ENCODE data around the gene POLD3. TPM values are rescaled to one million over a fixed set of nuclear protein-coding genes. Genes with fewer than 3 reads are reported as not detected.

The POLD3 gene
- total RNA-seq, 1 experiment from 2014 or later = 76.5 TPM

- ChIA-PET POLR2A (ENCODE audit: low non-redundant PET) (no interaction called here), CTCF (interaction anchor here (0.6 kb wide), 1 partner anchor 291 kb away, joined by 3 read pairs; no protein-coding TSS in a partner anchor)
- H3K9me3 ChIP-seq (ENCODE audit: low read depth, low read length, poor library complexity, severe bottlenecking) = no peaks in the 10 kb centered on the region
- H3K4me1 ChIP-seq (ENCODE audit: insufficient read depth, low read length, poor library complexity, severe bottlenecking) = peaks cover 4% of the 10 kb centered on the region
- BruUV-seq (replicated peaks) = no TSS peak
- TF ChIP-seq, protein P1, sequence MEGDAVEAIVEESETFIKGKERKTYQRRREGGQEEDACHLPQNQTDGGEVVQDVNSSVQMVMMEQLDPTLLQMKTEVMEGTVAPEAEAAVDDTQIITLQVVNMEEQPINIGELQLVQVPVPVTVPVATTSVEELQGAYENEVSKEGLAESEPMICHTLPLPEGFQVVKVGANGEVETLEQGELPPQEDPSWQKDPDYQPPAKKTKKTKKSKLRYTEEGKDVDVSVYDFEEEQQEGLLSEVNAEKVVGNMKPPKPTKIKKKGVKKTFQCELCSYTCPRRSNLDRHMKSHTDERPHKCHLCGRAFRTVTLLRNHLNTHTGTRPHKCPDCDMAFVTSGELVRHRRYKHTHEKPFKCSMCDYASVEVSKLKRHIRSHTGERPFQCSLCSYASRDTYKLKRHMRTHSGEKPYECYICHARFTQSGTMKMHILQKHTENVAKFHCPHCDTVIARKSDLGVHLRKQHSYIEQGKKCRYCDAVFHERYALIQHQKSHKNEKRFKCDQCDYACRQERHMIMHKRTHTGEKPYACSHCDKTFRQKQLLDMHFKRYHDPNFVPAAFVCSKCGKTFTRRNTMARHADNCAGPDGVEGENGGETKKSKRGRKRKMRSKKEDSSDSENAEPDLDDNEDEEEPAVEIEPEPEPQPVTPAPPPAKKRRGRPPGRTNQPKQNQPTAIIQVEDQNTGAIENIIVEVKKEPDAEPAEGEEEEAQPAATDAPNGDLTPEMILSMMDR (conservative IDR thresholded peaks at IDR 0.05; ENCODE audit: low read depth, low read length) = no peak
- TF ChIP-seq EZH2 (IDR thresholded peaks at IDR 0.05; ENCODE audit: borderline replicate concordance, low read depth, low read length, poor library complexity, severe bottlenecking) = no peak
- no peaks in the 10 kb centered on the region for H3K36me3 ChIP-seq (ENCODE audit: insufficient read depth, low read length, poor library complexity, severe bottlenecking)
- no peak overlapping the region for H3K27ac ChIP-seq (ENCODE audit: low read depth, low read length, poor library complexity, severe bottlenecking)
- no peaks in the 10 kb centered on the region for H3K27me3 ChIP-seq (replicated peaks; ENCODE audit: insufficient read depth, low read depth, low read length, poor library complexity)
- no peak for DNase-seq (ENCODE audit: low spot score)
- no peak overlapping the region for H3K4me3 ChIP-seq (ENCODE audit: low read depth, low read length, poor library complexity, severe bottlenecking)
- intact Hi-C loops (cut with micrococcal nuclease; ENCODE audit: unreplicated experiment) = no loop called here
Observed at GRCh38 chr11:74678041-74678440, 85.7 kb downstream of the POLD3 start.

DNA sequence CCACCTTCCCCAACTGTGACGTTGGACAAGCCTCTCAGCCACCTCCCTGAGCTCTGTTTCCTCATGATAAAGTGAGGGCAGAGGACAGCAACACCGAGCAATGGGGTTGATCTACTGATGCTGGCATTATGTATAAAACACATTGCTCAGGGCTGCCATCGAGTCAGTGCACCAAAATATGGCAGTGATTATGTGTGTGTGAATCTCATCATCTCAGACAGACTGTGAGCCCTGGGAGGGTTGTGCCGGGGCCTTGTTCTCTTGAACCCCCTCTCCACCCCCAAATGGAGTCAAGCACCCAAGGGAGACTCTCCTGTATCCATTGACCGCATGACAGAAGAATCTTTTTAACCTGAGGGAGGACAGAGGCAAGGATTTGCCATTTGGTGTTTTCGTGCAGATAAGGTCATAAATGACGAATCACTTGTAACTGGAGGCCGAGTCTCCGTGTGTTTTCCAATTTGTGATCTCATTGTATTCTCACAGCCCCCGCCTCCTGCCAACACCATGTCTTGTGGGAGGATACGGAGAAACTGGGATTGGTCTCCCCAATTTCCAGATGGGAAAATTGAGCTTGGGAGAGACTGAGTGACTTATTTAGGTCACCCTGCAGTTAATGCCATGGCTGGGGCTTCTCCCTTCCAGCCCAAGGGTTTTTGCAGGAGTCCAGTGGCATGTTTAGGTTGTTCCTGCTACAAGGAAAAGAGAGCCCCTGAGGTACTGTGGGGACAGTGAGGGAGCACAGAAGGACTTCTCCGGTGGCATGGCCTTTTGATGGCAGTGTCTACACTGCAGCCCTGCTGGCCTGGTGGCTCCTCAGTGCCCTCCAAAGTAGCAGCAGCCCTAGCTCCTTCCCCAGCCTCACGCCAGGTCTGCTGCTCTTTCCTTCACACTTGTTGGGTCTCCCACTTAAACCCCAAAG lies 86.5 kb downstream of the POLD3 start:
- no TSS peak for BruUV-seq (replicated peaks)
- TF ChIP-seq EZH2 (IDR thresholded peaks at IDR 0.05; ENCODE audit: borderline replicate concordance, low read depth, low read length, poor library complexity, severe bottlenecking) = no peak
- TF ChIP-seq, protein P1 (conservative IDR thresholded peaks at IDR 0.05; ENCODE audit: low read depth, low read length) = no peak
- no peak for DNase-seq (ENCODE audit: low spot score)
- no peak overlapping the region for H3K4me3 ChIP-seq (ENCODE audit: low read depth, low read length, poor library complexity, severe bottlenecking)
- H3K27me3 ChIP-seq (replicated peaks; ENCODE audit: insufficient read depth, low read depth, low read length, poor library complexity) = no peaks in the 10 kb centered on the region
- intact Hi-C loops (cut with micrococcal nuclease; ENCODE audit: unreplicated experiment) = no loop called here
- H3K9me3 ChIP-seq (ENCODE audit: low read depth, low read length, poor library complexity, severe bottlenecking) = no peaks in the 10 kb centered on the region
- no peaks in the 10 kb centered on the region for H3K4me1 ChIP-seq (ENCODE audit: insufficient read depth, low read length, poor library complexity, severe bottlenecking)
- no peaks in the 10 kb centered on the region for H3K36me3 ChIP-seq (ENCODE audit: insufficient read depth, low read length, poor library complexity, severe bottlenecking)
- H3K27ac ChIP-seq (ENCODE audit: low read depth, low read length, poor library complexity, severe bottlenecking) = no peak overlapping the region
- POLR2A ChIA-PET (ENCODE audit: low non-redundant PET) = no interaction called here
- CTCF ChIA-PET = interaction anchor here (0.6 kb wide), 1 partner anchor 291 kb away, joined by 3 read pairs; no protein-coding TSS in a partner anchor

DNA sequence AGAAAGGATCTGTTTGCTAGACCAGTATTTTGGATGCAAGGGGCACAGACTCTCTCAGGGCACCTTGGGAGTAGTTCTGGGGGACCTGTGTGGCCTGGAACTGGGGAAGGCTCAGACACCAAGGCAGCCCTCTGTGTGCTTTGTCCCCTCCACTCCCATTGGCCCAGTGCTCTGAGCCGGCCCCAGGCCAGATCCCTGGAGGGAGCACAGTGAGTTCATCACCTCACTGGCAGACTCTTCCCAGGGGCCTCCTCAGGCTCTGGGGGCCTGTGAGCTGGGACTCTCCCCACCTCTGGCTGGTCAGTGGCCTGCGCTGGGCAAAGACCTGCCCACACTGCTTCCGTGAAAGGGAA lies 87.1 kb downstream of the POLD3 start:
- intact Hi-C loops (cut with micrococcal nuclease; ENCODE audit: unreplicated experiment) = no loop called here
- Histone ChIP-seq H3K4me3 (ENCODE audit: low read depth, low read length, poor library complexity, severe bottlenecking) (no peak overlapping the region), H3K36me3 (ENCODE audit: insufficient read depth, low read length, poor library complexity, severe bottlenecking) (no peaks in the 10 kb centered on the region), H3K4me1 (ENCODE audit: insufficient read depth, low read length, poor library complexity, severe bottlenecking) (no peaks in the 10 kb centered on the region), H3K9me3 (ENCODE audit: low read depth, low read length, poor library complexity, severe bottlenecking) (no peaks in the 10 kb centered on the region), H3K27ac (ENCODE audit: low read depth, low read length, poor library complexity, severe bottlenecking) (no peak overlapping the region), H3K27me3 (replicated peaks; ENCODE audit: insufficient read depth, low read depth, low read length, poor library complexity) (no peaks in the 10 kb centered on the region)
- BruUV-seq (replicated peaks) = no TSS peak
- DNase-seq (ENCODE audit: low spot score) = no peak
- TF ChIP-seq, protein P1 (conservative IDR thresholded peaks at IDR 0.05; ENCODE audit: low read depth, low read length) = no peak
- no peak for TF ChIP-seq EZH2 (IDR thresholded peaks at IDR 0.05; ENCODE audit: borderline replicate concordance, low read depth, low read length, poor library complexity, severe bottlenecking)
- CTCF ChIA-PET = no interaction called here
- POLR2A ChIA-PET (ENCODE audit: low non-redundant PET) = no interaction called here
